ENCODE measurements around the gene CLDN6.
"Not testable (repeated sequence)": the region's sequence is repeated elsewhere in the genome, so short reads cannot be mapped to it uniquely, and the experiment has no call there.

Gene CLDN6

GRCh38 chr16:3017794-3018506 lies at the start of gene CLDN6:
Gene CLDN6 (minus strand): TSS chr16:3018183. CDS start chr16:3016021, 2,162 bp downstream.
- DNase-seq, result no peak

- DNase-seq, result peak; percentile 3
These were observed 48.4 kb upstream of the CLDN6 start for GRCh38 chr16:3066440-3066748.

GRCh38 chr16:3065742-3066439 lies 47.9 kb upstream of the CLDN6 start:
- DNase-seq, result peak; percentile 31

- peak; percentile 73 for DNase-seq
These were observed 47.2 kb upstream of the CLDN6 start, which contains the start of gene IL32 for GRCh38 chr16:3065069-3065741. Gene IL32 (plus strand): TSS chr16:3065640. CDS start chr16:3065812, 172 bp downstream.

- no peak for DNase-seq
These were observed 45.8 kb upstream of the CLDN6 start for GRCh38 chr16:3063625-3064386.

GRCh38 chr16:3062553-3062952 lies 44.6 kb upstream of the CLDN6 start:
- DNase-seq, result no peak

- DNase-seq, result no peak
These were observed 42.5 kb upstream of the CLDN6 start for GRCh38 chr16:3060339-3061127.

- no peak for DNase-seq
These were observed 41.8 kb upstream of the CLDN6 start for GRCh38 chr16:3059723-3060242.

- peak; percentile 86 for DNase-seq
These were observed 41.2 kb upstream of the CLDN6 start for GRCh38 chr16:3059041-3059722.

- peak; percentile 61 for DNase-seq
These were observed 40.4 kb upstream of the CLDN6 start for GRCh38 chr16:3058139-3059030.

GRCh38 chr16:3057181-3058138 lies 39.5 kb upstream of the CLDN6 start:
- DNase-seq, result no peak

GRCh38 chr16:3056336-3057180 lies 38.6 kb upstream of the CLDN6 start:
- no peak for DNase-seq

GRCh38 chr16:3055734-3056115 lies 37.7 kb upstream of the CLDN6 start:
- DNase-seq, result not testable (repeated sequence)

GRCh38 chr16:3054965-3055733 lies 37.2 kb upstream of the CLDN6 start:
- DNase-seq, result no peak

- DNase-seq, result not testable (repeated sequence)
These were observed 35.3 kb upstream of the CLDN6 start for GRCh38 chr16:3053330-3053710.

GRCh38 chr16:3052571-3053329 lies 34.8 kb upstream of the CLDN6 start:
- not testable (repeated sequence) for DNase-seq

GRCh38 chr16:3051494-3051893 lies 33.5 kb upstream of the CLDN6 start:
- DNase-seq, result no peak
